Keratinocyte (primary cell): Measurements from ENCODE around the gene SEC14L1. TPM values are rescaled to one million over a fixed set of nuclear protein-coding genes. Genes with fewer than 3 reads are reported as not detected.

Source experiments
- DNase-seq: peaks from one replicate; pipeline ENCODE4 v3.0.0-alpha.2; 2011; ENCODE audit warnings: low read depth, missing footprints, low spot score
- FAIRE-seq: peaks from 2 replicates; lab custom pipeline; 2011; peaks lifted over from hg19 to GRCh38; lab: Jason Lieb, UNC
- H2AFZ ChIP-seq: 2 replicates; pipeline ENCODE4 v1.6.0; 2012; ENCODE audit warnings: low read length, control low read depth, inconsistent platforms; ENCODE audit not compliant: control insufficient read depth
- H3K27ac ChIP-seq: 2 replicates; pipeline ENCODE4 v1.5.1; 2011; ENCODE audit warnings: low read length; ENCODE audit not compliant: control insufficient read depth, insufficient read depth
- H3K27me3 ChIP-seq: 3 replicates; pipeline ENCODE4 v1.6.0; 2011; ENCODE audit warnings: low read length; ENCODE audit not compliant: control insufficient read depth, insufficient read depth; ENCODE audit errors: extremely low read depth
- H3K36me3 ChIP-seq, 2 experiments: 2 replicates in 1 of 2; 3 replicates in 1 of 2; pipeline ENCODE4 v1.5.1; 2011; ENCODE audit warnings: low read length in 2 of 2, mild to moderate bottlenecking in 1 of 2; ENCODE audit not compliant: control insufficient read depth in 2 of 2, insufficient read depth in 2 of 2; ENCODE audit errors: extremely low read depth in 1 of 2
- H3K4me1 ChIP-seq: 3 replicates; pipeline ENCODE4 v1.5.1; 2011; ENCODE audit warnings: low read length; ENCODE audit not compliant: control insufficient read depth, insufficient read depth; ENCODE audit errors: extremely low read depth
- H3K4me2 ChIP-seq: 3 replicates; pipeline ENCODE4 v1.6.0; 2011; ENCODE audit warnings: low read depth, low read length; ENCODE audit not compliant: control insufficient read depth, insufficient read depth; ENCODE audit errors: extremely low read depth
- H3K4me3 ChIP-seq, 3 experiments: fragments of 200-600 bp in 1 of 3; sonication (generic) in 1 of 3; 2 replicates in 2 of 3; 3 replicates in 1 of 3; pipeline ENCODE4 v1.5.1; 2011 to 2016; ENCODE audit warnings: low read length in 3 of 3, mild to moderate bottlenecking in 3 of 3, control low read depth in 2 of 3, inconsistent platforms in 1 of 3, low read depth in 1 of 3, mixed read lengths in 1 of 3, mixed run types in 1 of 3, moderate library complexity in 1 of 3; ENCODE audit not compliant: control insufficient read depth in 2 of 3, insufficient read depth in 2 of 3; ENCODE audit errors: extremely low read depth in 1 of 3
- H3K79me2 ChIP-seq: 2 replicates; pipeline ENCODE4 v1.6.0; 2012; ENCODE audit warnings: low read length; ENCODE audit not compliant: control insufficient read depth, insufficient read depth
- H3K9ac ChIP-seq: 3 replicates; pipeline ENCODE4 v1.6.0; 2011; ENCODE audit warnings: low read length; ENCODE audit not compliant: control insufficient read depth, insufficient read depth; ENCODE audit errors: extremely low read depth
- H3K9me1 ChIP-seq: 3 replicates; pipeline ENCODE4 v1.6.0; 2011; ENCODE audit warnings: low read length; ENCODE audit not compliant: control insufficient read depth, insufficient read depth; ENCODE audit errors: extremely low read depth
- H3K9me3 ChIP-seq: 2 replicates; pipeline ENCODE4 v1.5.1; 2012; ENCODE audit warnings: low read depth, low read length; ENCODE audit not compliant: control insufficient read depth
- H4K20me1 ChIP-seq: 3 replicates; pipeline ENCODE4 v1.6.0; 2011; ENCODE audit warnings: low read length; ENCODE audit not compliant: control insufficient read depth, insufficient read depth; ENCODE audit errors: extremely low read depth
- EZH2 ChIP-seq: IDR thresholded peaks from one replicate; pipeline ENCODE4 v1.6.1; 2012; ENCODE audit warnings: inconsistent platforms, mild to moderate bottlenecking, low read length, moderate library complexity
- dilution Hi-C: fragments of 300-500 bp; cut with MboI; formaldehyde crosslinking; loops from one replicate; pipeline ENCODE4 v1.7.0; 2020; ENCODE audit warnings: low sequenced_read_pairs; ENCODE audit not compliant: extremely low pct_ligation_motif_present
- polyA plus RNA-seq, 5 experiments: library from polyadenylated mRNA; depleted of rRNA in 3 of 5; stranded (reverse) in 3 of 5; stranded (forward) in 1 of 5; unstranded in 1 of 5; fragments of >200 nt; gene quantifications; 1 replicate in 1 of 5; 2 replicates in 3 of 5; 3 replicates in 1 of 5; pipeline versions ENCODE4 v1.2.1 to v1.2.3, GENCODE V29; 2011 to 2012; ENCODE audit warnings: missing spikeins in 2 of 5, low read depth in 1 of 5, low replicate concordance in 1 of 5
- TF ChIP-seq, protein P1 (sequence below), 3 experiments: IDR thresholded peaks in 1 of 3; conservative IDR thresholded peaks in 1 of 3; optimal IDR thresholded peaks in 1 of 3; 2 replicates in 2 of 3; 3 replicates in 1 of 3; pipeline versions ENCODE3 to v1.5.1; 2011; ENCODE audit warnings: low read length in 3 of 3, mild to moderate bottlenecking in 3 of 3, moderate library complexity in 2 of 3, control low read depth in 1 of 3, inconsistent platforms in 1 of 3; ENCODE audit not compliant: insufficient read depth in 2 of 3; ENCODE audit errors: extremely low read depth in 1 of 3

Gene SEC14L1
- polyA plus RNA-seq, 1 donor (not counting 4 experiments of a cell fraction or from before 2014, with no cell fraction given): 35.6 TPM

- no peak overlapping the region for H2AFZ ChIP-seq
- H3K79me2 ChIP-seq: no peaks in the 10 kb centered on the region
- H3K36me3 ChIP-seq: no peaks in the 10 kb centered on the region
- no peaks in the 10 kb centered on the region for H3K4me1 ChIP-seq
- DNase-seq: no peak
- TF ChIP-seq EZH2: no peak
- TF ChIP-seq, protein P1, sequence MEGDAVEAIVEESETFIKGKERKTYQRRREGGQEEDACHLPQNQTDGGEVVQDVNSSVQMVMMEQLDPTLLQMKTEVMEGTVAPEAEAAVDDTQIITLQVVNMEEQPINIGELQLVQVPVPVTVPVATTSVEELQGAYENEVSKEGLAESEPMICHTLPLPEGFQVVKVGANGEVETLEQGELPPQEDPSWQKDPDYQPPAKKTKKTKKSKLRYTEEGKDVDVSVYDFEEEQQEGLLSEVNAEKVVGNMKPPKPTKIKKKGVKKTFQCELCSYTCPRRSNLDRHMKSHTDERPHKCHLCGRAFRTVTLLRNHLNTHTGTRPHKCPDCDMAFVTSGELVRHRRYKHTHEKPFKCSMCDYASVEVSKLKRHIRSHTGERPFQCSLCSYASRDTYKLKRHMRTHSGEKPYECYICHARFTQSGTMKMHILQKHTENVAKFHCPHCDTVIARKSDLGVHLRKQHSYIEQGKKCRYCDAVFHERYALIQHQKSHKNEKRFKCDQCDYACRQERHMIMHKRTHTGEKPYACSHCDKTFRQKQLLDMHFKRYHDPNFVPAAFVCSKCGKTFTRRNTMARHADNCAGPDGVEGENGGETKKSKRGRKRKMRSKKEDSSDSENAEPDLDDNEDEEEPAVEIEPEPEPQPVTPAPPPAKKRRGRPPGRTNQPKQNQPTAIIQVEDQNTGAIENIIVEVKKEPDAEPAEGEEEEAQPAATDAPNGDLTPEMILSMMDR (optimal IDR thresholded peaks at IDR 0.05 in 1 of 3, IDR thresholded peaks at IDR 0.05 in 1 of 3, conservative IDR thresholded peaks at IDR 0.05 in 1 of 3; ENCODE audit: extremely low read depth in 1 of 3, insufficient read depth in 2 of 3, low read length in 3 of 3): no peak
- no peaks in the 10 kb centered on the region for H3K9me3 ChIP-seq
- H3K4me2 ChIP-seq: no peak overlapping the region
- FAIRE-seq: no peak
- no peak overlapping the region for H3K4me3 ChIP-seq
- dilution Hi-C loops: no loop called here
- no peak overlapping the region for H3K27ac ChIP-seq
- no peak overlapping the region for H3K9ac ChIP-seq
- no peaks in the 10 kb centered on the region for H3K27me3 ChIP-seq
- H3K9me1 ChIP-seq: no peaks in the 10 kb centered on the region
- H4K20me1 ChIP-seq: no peaks in the 10 kb centered on the region
Observed at GRCh38 chr17:77227461-77228240, 86.9 kb downstream of the SEC14L1 start.

DNA sequence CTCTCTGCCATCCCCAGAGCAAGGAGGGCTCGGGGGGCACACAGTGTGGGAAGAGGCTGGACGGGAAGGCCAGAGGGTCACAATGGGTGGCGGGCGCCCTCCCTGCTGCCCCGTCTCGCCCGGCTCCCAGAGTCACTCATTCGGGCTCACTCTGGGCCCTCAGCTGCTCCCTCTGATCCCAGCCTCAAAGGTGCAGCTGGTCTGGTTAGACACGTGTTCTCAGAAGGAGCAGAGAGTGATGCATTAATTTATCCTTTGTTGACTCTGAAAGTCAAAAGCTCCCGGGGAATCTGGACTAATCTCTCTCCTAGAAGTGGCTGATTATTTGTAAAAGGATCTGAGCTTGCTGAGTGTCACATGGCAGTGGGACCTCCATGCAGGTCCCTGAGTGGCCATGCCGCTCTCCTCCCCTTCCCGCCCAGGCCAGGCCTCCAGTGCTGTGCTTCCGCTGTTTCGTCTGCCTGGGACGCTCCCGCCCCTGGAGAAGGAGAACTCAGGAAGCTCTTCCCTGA, 87.5 kb downstream of the SEC14L1 start:
- TF ChIP-seq, protein P1 (optimal IDR thresholded peaks at IDR 0.05 in 1 of 3, IDR thresholded peaks at IDR 0.05 in 1 of 3, conservative IDR thresholded peaks at IDR 0.05 in 1 of 3; ENCODE audit: extremely low read depth in 1 of 3, insufficient read depth in 2 of 3, low read length in 3 of 3): no peak
- TF ChIP-seq EZH2: no peak
- FAIRE-seq (no peak), DNase-seq (no peak)
- Histone ChIP-seq H4K20me1 (no peaks in the 10 kb centered on the region), H3K9me3 (peaks cover 2% of the 10 kb centered on the region), H3K9ac (no peak overlapping the region), H3K27ac (no peak overlapping the region), H3K27me3 (no peaks in the 10 kb centered on the region), H3K4me2 (no peak overlapping the region), H3K79me2 (no peaks in the 10 kb centered on the region), H3K36me3 (no peaks in the 10 kb centered on the region), H3K9me1 (no peaks in the 10 kb centered on the region), H3K4me3 (no peak overlapping the region), H2AFZ (no peak overlapping the region), H3K4me1 (no peaks in the 10 kb centered on the region)
- dilution Hi-C loops: no loop called here
